Skeletal muscle satellite cell (primary cell): ENCODE results near the gene CCNH. TPM values are rescaled to one million over a fixed set of nuclear protein-coding genes. Genes with fewer than 3 reads are reported as not detected.

Source experiments
- H3K27me3 ChIP-seq: 2 replicates; pipeline ENCODE4 v1.7.0; 2013; ENCODE audit warnings: low read length; ENCODE audit not compliant: control insufficient read depth, insufficient read depth
- H3K36me3 ChIP-seq: 2 replicates; pipeline ENCODE4 v1.7.0; 2013; ENCODE audit warnings: mild to moderate bottlenecking, control low read depth, low read length; ENCODE audit not compliant: insufficient read depth
- H3K4me1 ChIP-seq: 2 replicates; pipeline ENCODE4 v1.7.0; 2013; ENCODE audit warnings: low read length; ENCODE audit not compliant: control insufficient read depth, insufficient read depth
- H3K4me2 ChIP-seq: 2 replicates; pipeline ENCODE4 v1.7.0; 2013; ENCODE audit warnings: mild to moderate bottlenecking, low read length
- H3K4me3 ChIP-seq: 2 replicates; pipeline ENCODE4 v1.7.0; 2013; ENCODE audit warnings: low read length
- H3K9ac ChIP-seq: 2 replicates; pipeline ENCODE4 v1.7.0; 2013; ENCODE audit warnings: mild to moderate bottlenecking, low read depth, low read length, moderate library complexity
- H3K9me3 ChIP-seq: replicated peaks from 2 replicates; pipeline ENCODE4 v1.7.0; 2013; ENCODE audit warnings: mild to moderate bottlenecking, control low read depth, low read length
- small RNA-seq: library from RNA; depleted of rRNA; stranded (forward); fragments of <200 nt; gene quantifications from one replicate; pipeline ENCODE3, GENCODE V24; 2012

CCNH gene

DNA sequence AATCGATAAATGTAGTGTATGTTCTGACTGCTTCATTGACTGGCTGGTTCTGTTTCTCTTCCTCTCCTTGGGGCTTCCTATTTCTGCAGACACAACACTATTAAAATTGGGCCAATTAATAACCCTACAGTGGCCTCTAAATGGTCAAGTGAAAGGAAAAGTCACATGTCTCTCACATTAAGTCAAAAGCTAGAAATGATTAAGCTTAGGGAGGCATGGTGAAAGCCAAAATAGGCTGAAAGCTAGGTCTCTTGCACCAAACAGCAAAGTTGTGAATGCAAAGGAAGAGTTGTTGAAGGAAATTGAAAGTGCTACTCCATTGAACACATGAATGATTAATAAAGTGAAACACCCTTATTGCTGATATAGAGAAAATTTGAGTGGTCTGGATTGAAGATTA is 58.2 kb downstream of the CCNH start:
- H3K9me3 ChIP-seq = no peaks in the 10 kb centered on the region
- H3K4me1 ChIP-seq = no peaks in the 10 kb centered on the region
- no peaks in the 10 kb centered on the region for H3K27me3 ChIP-seq
- no peak overlapping the region for H3K9ac ChIP-seq
- H3K4me2 ChIP-seq = no peak overlapping the region
- H3K36me3 ChIP-seq = peaks cover 52% of the 10 kb centered on the region
- no peak overlapping the region for H3K4me3 ChIP-seq

- H3K9ac ChIP-seq = no peak overlapping the region
- no peak overlapping the region for H3K4me3 ChIP-seq
- H3K4me1 ChIP-seq = no peaks in the 10 kb centered on the region
- H3K4me2 ChIP-seq = no peak overlapping the region
- H3K9me3 ChIP-seq = no peaks in the 10 kb centered on the region
- H3K27me3 ChIP-seq = no peaks in the 10 kb centered on the region
- peaks cover 26% of the 10 kb centered on the region for H3K36me3 ChIP-seq
These were observed 64.9 kb downstream of the CCNH start for GRCh38 chr5:87347841-87348240.

GRCh38 chr5:87347272-87347671 is 65.5 kb downstream of the CCNH start:
- H3K4me3 ChIP-seq = no peak overlapping the region
- H3K4me2 ChIP-seq = no peak overlapping the region
- H3K36me3 ChIP-seq = peaks cover 32% of the 10 kb centered on the region
- no peaks in the 10 kb centered on the region for H3K4me1 ChIP-seq
- H3K27me3 ChIP-seq = no peaks in the 10 kb centered on the region
- no peak overlapping the region for H3K9ac ChIP-seq
- H3K9me3 ChIP-seq = no peaks in the 10 kb centered on the region

Small RNA genes within 50 kb of the gene (small RNA-seq; reads per million reads assigned to genes)
- not detected for gene RNU6-727P
